ENCODE data around the gene RGS6.

DNA sequence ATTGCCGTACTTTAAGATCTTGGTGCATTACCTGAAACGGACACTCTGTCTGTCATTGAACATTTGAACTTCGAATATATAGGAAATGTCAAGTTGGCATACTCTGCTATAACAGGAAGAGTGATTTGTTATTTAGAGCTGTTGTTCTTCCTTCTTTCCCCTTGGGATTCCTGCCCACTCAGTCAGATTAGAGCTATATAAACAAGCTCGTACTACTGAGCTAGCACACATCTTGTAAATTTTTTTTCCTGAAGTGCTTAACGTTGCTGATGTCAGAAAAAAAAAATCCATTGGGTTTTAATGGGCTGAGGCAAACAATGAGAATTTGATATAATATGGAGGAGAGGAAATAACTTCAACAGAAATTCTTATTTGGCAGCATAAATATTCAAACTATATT is 26.8 kb downstream of the RGS6 start:
- TF ChIP-seq CTCF (conservative IDR thresholded peaks at IDR 0.05) (no peak), ZFX (IDR thresholded peaks at IDR 0.05) (no peak)
